HG03354 (cell line): ENCODE results near the gene SSTR3.

Source experiments
- ATAC-seq: cut with Tn5 transposase; IDR thresholded peaks from one replicate; pipeline ENCODE4 v1.9.1; 2021; ENCODE audit warnings: mild to moderate bottlenecking; ENCODE audit not compliant: unreplicated experiment, poor library complexity, severe bottlenecking

SSTR3 gene

DNA sequence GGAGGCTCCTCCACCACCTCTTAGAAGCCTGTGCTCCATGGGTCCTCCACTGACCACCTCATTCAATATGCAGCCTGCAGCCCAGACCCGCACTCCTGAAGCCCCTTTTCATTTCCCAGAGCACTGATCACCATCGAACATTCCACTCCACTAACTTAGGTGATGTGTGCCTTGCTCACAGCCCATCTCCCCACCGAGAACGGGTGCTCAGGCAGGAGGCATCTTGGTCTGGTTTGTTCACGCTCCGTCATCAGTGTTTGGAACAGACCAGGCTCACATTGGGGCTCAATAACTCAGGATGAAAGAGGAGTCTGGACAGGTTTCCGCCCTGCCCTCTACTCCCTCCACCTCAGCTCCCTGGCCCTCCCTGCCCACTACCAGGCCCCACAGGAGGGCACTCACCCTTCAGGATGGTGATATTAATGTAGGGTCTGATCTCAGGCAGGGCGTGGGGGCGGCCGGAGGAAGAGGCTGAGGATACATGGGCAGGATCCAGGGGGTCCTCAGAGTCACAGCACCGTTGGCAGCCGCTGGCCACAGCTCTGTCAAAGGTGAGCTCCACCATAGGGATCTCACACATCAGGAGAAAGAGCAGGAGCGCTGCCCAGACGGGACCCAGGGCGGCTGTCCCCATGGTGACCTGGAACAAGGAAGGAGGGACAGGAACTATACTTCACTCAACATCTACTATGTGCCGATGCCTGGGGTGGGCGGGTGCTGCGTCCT lies 27.3 kb downstream of the SSTR3 start:
- ATAC-seq = no peak

DNA sequence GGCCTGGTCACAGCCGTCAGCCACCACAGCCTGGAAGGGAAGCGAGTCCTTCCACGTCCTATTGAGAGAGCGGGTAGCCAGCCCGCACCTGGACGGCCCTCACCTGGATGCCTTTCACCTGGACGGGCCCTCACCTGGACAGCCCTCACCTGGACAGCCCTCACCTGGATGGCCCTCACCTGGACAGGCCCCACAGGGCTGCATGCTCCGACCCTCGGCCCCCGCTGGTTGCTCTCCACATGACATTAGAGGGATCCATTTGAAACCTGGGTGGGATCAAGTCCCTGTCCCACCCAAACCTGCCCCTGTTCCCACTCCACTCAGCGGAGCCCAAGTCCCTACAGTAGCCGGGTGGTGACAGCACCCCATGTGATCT lies 27.9 kb downstream of the SSTR3 start:
- ATAC-seq = no peak

DNA sequence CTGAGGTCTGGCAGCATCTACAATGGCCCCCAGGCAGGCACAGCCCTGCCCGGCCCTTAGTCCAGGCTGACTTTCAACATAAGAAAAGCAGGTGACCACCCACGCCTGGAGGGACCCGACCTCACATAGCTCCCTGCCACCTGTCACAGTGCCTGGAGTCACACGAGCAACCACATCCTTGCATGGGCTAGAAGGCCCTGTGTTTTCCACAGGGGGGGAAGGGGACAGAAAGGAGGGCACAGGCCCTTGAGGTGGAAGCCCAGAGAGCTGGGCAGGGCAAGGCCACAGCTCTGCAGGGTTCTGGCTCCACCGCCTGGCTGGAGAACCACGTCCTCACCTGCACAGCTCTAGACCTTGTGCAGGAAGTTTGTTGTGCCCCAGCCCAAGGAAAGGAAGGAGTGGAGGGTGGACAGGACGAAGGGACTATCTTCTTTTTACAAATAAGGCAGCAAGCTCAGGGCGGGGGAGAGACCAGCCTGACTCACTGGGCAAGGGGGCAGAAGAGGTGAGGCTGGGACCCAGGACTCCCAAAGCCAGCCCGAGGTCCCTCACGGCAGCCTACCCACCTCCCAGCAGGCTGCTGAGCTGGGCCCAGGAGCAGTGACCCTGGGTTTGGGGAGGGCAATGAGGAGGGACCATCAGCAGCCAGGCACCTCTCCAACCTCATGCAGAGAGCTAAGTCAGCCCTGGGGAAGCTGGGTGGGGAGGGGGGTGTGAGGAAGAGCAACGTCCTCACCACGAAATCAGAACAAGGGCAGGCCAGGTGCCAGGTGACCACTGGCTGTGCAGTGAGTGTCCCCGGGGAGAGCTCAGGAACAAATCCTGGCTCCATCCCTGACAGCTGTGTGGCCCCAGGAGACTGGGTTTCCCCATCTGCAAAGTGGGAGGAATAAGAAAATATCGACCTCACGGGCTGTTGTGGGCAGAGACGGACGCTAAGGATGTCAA lies 28.6 kb downstream of the SSTR3 start:
- no peak for ATAC-seq

DNA sequence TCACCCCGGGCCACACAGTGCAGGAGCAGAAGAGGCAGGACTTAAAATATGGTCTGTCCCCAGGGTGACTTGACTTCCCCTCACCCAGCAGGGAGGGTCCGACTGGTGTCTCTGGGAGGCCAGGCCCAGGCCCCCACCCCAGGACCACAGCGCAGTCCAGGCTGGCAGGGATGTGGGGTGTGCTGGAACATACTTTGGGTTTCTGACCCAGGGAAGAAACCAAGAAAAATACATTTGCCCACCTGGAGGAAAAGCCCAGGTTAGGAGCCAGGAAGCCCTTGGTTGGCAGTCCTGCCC lies 29.4 kb downstream of the SSTR3 start:
- ATAC-seq = no peak

DNA sequence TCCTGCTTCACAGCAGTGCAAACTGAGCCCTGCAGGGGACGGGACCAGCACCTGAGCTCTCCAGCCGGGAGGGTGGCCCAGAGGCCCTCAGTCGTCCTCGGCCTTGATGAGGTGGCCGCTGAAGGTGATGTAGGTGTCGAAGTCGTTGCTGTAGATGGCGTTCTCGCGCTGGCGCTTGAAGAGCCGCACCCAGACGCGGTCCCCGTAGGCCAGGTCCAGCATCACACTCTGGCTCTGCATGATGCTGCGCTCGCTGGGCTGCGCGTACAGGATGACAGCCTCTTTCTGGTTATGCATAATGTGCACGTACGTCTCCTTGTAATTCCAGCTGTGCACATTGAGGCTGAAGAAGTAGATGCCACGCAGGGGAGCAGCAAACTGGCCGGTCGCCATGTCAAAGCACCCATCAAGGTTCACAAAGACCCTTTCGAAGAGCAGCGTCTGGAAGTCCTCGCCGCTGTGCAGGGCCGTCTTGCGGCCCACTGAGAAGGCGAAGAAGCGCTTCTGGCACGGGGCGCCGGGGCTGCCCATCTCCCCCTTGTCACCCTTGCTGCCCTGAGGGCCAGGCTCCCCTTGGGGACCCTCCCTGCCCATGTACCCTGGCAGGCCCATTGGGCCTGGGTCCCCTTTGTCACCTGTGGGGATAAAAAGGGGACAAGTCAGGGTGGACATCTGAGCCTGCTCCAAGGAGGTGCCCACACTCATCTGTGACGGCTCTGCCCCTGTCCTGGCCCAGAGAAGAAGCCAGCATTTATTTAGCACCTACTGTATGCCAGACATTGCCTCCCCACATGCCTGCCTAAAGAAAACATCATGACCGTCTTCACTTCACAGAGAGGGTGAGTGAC lies 30.0 kb downstream of the SSTR3 start:
- no peak for ATAC-seq

DNA sequence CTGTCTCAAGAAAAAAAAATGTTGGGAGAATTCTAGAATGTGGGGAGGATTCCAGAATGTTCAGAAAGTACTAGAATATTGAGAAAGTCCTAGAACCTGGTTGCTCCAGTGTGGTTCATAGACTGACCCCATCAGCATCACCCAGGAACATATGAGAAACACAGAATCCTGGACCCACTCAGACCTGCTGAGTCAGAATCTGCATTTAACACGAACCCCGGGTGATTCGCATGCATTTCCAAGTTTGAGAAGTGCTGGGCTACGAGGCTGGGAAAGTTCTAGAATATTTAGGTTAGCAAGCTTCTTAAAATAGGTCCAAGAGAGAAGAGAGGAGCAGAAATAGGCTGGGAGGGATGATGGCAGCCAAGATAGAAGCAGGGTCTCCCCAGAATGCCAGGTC lies 30.6 kb downstream of the SSTR3 start:
- no peak for ATAC-seq

DNA sequence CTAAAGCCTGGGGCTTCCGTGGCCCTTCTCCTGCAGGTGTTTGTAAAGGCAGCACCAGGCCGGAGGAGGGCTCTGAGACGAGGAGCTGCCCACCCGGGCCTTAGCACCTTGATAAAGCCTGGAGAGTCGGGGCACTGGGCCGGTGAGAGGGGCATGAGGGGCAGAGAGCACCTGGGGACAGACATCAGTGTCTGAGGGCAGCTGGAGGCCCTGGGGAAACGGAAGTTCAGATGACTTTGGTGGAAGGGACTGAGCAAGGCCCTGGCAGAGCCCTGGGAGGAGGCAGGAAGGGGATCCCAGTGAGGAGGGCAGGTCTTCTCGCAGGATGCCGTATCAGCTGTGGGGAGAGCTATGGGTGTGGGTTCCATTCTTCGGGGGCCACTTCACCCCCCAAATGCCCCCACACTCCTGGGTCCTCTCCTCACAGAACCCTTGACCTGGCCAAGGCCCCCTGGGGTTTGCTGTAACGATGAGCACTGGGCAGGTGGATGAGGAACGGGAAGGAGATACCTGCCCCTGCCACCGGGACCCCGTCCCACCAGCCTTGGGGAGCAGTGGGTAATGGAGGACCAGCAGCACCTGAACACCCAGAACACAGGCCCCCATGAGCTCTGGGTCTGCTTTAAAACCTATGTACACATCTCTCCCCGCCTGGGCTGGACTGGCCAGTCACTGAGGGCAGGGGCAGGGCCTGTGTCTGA lies 31.6 kb downstream of the SSTR3 start:
- ATAC-seq = no peak

DNA sequence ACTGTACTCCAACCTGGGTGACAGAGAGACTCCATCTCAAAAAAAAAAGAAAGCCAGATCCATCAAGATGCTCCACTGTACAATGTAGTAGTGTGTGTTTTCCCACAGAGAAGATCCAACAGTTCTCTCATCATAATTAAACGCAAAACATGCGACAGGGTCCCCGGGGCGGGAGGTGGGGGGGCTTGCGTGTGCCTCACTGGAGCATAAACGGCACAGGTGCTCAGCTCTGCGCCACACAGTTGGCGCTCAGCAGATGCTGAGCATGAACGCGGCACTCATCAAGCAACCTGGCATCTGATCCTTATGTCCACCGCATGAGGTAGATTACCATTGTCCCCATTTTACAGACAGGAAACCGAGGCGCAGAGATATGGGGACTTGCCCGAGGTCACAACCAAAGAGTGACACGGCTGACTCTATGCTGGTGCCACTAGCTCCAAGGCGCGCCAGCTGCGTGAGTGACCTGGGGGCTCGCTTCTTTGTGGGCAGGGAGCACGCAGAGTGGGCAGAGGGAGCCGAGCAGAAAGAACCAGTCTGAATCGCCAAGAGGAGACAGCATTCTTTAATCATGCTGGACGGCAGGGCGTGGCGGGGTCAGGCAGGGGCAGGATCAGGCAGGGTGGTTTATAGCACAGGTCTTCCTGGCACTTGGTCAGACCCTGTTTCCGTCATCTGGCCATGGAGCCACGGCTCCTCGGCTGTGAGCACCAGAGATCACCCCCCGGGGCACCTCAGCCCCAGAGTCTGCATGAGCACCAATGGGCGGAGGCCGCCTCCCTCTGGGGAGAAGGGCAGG lies 32.5 kb downstream of the SSTR3 start:
- no peak for ATAC-seq

DNA sequence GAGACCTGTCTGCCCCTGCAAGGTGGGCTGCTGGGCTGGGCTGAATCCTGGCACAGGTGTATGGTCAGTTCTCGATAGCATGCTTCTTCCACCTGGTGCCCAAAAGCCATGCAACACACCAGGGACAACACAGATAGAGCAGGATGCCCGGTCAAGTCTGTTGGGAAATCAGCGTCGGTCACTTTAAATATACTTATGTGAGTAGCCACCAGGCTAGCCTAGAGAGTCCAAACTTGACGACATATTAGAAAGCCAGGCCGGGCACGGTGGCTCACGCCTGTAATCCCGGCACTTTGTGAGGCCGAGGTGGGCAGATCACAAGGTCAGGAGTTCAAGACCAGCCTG lies 33.2 kb downstream of the SSTR3 start:
- ATAC-seq = no peak

DNA sequence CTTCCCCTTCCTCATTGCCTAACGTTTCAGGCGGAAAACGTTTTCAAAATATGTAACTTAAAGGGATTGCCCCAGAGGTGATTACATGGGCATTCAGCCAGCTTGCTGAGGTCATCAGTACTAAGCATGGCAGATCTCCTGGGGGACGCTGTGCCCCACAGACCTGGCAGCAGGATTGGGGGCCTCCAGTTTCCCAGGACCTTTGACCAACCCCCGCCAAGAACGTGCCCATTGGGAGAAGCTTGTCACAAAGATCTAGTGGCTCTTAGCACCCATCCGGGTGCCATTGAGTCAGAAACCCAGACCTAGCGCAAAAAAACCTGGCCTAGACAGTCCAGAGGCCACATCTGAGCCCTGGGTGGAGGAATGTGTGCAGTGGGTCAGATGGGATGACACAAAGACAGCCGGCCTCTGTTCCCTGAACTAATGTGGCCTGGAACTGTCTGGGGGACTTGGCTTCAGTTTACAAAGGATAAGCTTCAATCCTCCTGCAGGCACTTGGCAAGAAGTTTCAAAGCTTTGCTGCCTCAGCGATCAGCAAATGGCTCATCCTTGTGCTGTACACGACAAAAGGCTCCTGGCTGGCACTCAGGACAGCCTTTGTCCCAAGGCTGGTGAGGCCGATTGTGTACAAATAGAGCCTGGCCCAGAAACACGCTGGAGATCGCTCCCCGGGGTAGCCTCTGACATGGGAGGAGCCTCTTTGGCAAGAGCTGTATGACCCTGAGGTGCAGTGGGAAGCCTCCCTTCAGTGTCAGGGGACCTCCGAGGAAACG lies 33.7 kb downstream of the SSTR3 start:
- no peak for ATAC-seq

DNA sequence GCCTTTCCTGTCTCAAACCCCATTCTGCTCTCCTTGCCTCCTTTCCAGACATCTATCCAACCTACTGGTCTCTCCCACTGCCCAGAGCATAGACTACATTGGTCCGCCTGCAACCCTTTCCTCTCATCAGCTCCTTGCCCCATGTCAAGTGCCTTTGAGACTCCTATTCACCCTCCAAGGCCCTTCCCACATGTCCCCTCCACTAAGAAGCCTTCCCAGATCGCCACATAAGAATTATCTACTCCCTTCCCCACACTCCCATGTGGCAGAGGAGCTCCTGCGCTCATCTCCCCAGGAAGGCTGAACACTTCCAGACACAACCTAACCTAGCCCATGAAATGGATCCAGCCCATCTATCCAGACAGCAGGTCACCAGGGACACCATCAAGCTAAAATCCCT lies 34.5 kb downstream of the SSTR3 start:
- ATAC-seq = no peak

DNA sequence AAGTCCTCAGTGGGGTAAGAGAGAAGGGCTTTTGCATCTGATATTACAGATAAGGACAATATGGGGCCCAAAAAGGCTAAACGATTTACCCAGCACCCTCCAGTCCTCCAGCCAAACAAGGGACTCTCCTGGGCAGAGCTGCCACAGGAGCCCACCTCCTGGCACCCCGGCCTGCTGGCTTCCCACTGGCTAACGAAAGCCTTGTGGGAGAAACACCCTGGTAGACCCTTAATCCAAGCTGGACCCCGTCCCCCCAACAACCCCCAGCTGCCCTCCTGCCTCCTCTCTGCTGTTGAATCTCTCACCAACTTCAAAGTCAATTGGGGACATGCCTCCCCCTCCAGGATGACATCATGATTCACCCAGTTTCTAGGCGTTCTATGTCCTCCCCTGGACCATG lies 35.1 kb downstream of the SSTR3 start:
- no peak for ATAC-seq

DNA sequence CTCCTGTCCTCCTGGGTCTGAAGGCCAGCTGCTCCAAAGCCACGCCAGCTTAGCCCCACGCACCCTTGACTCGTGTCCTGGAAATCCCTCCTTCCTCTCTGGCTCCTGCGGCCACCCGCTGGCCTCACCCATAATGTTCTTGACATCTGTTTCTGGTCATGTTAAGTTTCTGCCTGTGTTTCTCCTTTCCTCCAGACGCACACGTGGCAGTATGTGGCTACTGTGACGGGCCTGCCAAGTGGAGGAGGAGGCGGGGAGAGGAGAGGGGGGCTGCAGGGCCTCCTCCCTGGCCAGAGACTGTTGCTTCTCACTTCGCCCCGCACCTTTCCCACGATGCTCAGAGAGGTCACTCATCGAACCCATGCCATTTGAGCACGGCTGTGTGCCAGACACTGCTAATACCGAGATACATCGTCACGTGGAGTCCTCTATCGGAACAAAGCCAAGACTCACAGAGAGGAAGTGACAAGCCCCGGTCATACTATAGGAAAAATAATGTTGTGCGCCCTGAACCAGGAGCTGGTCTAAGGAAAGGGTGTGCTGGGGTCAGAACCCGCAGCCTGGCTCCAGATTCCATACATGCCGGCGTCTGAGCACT lies 35.7 kb downstream of the SSTR3 start:
- ATAC-seq = no peak

DNA sequence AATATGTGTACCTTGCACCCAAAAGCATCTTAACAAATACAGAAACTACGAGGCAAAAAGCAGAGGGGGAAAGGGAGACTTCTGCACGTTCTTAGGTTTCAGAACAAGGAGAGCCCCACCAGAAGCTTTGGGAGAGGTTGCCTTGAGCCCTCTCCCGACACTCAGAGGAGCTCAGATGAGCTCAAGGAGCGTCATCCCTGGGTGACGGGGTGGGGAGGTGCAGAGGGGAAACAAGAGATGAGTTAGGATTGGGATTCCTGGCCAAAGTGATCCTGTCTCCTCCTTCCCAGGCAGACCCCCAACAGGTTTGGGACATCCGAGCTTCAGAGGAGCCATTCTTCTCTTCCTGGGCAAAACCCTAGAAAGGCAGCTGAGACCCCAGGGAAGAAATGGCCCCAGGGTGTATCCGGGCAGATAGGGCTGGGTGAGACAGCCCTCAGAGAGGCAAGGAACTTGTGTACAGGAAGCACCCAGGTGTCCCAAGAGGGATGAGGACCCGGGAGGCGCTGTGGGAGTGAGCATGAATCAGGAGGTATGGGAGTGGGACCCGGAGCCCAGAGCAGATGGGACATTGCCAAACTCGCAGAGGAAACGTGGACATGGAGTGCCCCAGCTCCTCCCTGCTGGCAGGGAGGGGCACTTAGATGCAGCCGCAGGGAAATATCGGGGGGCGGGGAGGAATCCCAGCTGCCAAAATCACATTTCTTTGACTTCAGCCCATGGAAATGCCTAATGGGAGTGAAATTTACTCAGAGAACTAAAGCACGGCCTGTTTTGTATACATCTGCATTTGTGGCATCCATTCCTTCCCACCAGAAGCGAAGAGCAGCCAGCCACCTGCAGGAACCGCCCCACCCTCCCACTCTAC lies 36.6 kb downstream of the SSTR3 start:
- no peak for ATAC-seq

DNA sequence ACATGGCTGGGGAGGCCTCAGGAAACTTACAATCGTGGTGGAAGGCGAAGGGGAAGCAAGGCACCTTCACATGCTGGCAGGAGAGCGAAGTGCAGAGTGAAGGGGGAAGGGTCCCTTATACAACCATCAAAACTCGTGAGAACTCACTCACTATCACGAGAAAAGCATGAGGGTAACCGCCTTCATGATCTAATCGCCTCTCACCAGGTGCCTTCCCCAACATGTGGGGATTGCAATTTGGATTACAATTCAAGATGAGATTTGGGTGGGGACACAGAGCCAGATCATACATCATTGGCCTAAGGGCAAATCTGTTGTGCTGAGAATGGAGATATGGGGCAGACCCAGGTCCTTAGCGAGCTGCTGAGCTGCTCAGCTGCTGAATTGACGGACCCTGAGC lies 37.3 kb downstream of the SSTR3 start:
- no peak for ATAC-seq

DNA sequence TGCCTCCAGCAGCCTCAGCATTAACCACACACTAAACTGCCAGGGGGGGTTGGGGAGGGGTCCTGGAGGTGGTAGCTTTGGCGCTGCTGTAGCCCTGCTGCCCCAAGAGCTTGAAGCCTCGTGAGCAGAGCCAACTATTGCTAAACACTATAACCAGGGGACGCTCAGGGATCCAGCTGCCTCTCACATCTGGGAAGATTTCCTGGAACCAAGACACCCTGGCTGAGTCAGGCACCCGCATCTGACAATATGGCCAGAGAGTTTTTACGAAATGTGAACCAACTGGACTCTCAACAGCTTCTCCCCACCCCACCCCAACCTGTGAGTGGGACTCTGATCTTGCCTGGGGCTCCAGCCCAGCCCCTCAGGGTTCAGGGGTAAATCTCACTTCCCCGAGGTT lies 38.6 kb downstream of the SSTR3 start:
- ATAC-seq = no peak
